ENCODE results near the gene LEF1.

GRCh38 chr4:108163351-108163750 lies 5.4 kb downstream of the LEF1 start:
- TF ChIP-seq CEBPB (IDR thresholded peaks at IDR 0.05) = no peak
- TF ChIP-seq ZBTB7A (IDR thresholded peaks at IDR 0.05; ENCODE audit: low read depth) = no peak
- no peak for TF ChIP-seq TAF1 (IDR thresholded peaks at IDR 0.05; ENCODE audit: low read depth)
- TF ChIP-seq, protein P1, sequence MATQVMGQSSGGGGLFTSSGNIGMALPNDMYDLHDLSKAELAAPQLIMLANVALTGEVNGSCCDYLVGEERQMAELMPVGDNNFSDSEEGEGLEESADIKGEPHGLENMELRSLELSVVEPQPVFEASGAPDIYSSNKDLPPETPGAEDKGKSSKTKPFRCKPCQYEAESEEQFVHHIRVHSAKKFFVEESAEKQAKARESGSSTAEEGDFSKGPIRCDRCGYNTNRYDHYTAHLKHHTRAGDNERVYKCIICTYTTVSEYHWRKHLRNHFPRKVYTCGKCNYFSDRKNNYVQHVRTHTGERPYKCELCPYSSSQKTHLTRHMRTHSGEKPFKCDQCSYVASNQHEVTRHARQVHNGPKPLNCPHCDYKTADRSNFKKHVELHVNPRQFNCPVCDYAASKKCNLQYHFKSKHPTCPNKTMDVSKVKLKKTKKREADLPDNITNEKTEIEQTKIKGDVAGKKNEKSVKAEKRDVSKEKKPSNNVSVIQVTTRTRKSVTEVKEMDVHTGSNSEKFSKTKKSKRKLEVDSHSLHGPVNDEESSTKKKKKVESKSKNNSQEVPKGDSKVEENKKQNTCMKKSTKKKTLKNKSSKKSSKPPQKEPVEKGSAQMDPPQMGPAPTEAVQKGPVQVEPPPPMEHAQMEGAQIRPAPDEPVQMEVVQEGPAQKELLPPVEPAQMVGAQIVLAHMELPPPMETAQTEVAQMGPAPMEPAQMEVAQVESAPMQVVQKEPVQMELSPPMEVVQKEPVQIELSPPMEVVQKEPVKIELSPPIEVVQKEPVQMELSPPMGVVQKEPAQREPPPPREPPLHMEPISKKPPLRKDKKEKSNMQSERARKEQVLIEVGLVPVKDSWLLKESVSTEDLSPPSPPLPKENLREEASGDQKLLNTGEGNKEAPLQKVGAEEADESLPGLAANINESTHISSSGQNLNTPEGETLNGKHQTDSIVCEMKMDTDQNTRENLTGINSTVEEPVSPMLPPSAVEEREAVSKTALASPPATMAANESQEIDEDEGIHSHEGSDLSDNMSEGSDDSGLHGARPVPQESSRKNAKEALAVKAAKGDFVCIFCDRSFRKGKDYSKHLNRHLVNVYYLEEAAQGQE (IDR thresholded peaks at IDR 0.05; ENCODE audit: low read depth) = no peak
- no peak for TF ChIP-seq EP300 (IDR thresholded peaks at IDR 0.05; ENCODE audit: borderline replicate concordance)
